WTC11 (cell line): Measurements from ENCODE around the gene TMEM31. TPM values are rescaled to one million over a fixed set of nuclear protein-coding genes. Genes with fewer than 3 reads are reported as not detected.
A peak's percentile ranks its signal among the peaks of the same experiment; 100 is the strongest.

Experiments
- ATAC-seq: fragments of 200-7000 bp; cut with Tn5 transposase; 2 replicates; pipeline ENCODE4 v1.10.0; 2021; ENCODE audit warnings: mild to moderate bottlenecking, moderate library complexity
- CTCF ChIA-PET: fragments of 300-600 bp; sonication (Branson Sonifier 250); formaldehyde crosslinking; loops from one replicate; lab custom pipeline; 2021; ENCODE audit warnings: antibody characterized with exemption; lab: Charles Lee
- POLR2A ChIA-PET: fragments of 350-600 bp; sonication (Branson Sonifier 250); formaldehyde crosslinking; loops from one replicate; lab custom pipeline; 2021; ENCODE audit warnings: antibody characterized with exemption; lab: Charles Lee
- DNase-seq: peaks from one replicate; pipeline ENCODE4 v3.0.0; 2021; ENCODE audit warnings: low spot score
- H3K27ac Mint-ChIP-seq: 2 replicates; pipeline ENCODE4 v1.8.0; 2021; ENCODE audit warnings: mixed read lengths
- H3K27me3 Mint-ChIP-seq: 2 replicates; pipeline ENCODE4 v1.8.0; 2021; ENCODE audit warnings: low read depth, mild to moderate bottlenecking, moderate library complexity, mixed read lengths
- H3K36me3 Mint-ChIP-seq: 2 replicates; pipeline ENCODE4 v1.8.0; 2021; ENCODE audit warnings: mixed read lengths
- H3K4me1 Mint-ChIP-seq: 2 replicates; pipeline ENCODE4 v1.8.0; 2022; ENCODE audit warnings: mixed read lengths
- H3K4me3 Mint-ChIP-seq: 2 replicates; pipeline ENCODE4 v1.8.0; 2021; ENCODE audit warnings: mild to moderate bottlenecking, moderate library complexity, mixed read lengths
- H3K9me3 Mint-ChIP-seq: 2 replicates; pipeline ENCODE4 v1.8.0; 2021; ENCODE audit warnings: mixed read lengths
- ATF2 ChIP-seq: sonication (generic); formaldehyde crosslinking; IDR thresholded peaks from 2 replicates; pipeline ENCODE4 v1.8.1; 2022; ENCODE audit warnings: low read depth, missing genetic modification reagents, borderline replicate concordance
- ATF6 ChIP-seq: sonication (generic); formaldehyde crosslinking; IDR thresholded peaks from 2 replicates; pipeline ENCODE4 v1.8.1; 2023; ENCODE audit warnings: mild to moderate bottlenecking, missing genetic modification reagents
- GABPB1 ChIP-seq: sonication (generic); formaldehyde crosslinking; IDR thresholded peaks from 2 replicates; pipeline ENCODE4 v1.8.1; 2023; ENCODE audit warnings: mild to moderate bottlenecking, missing genetic modification reagents
- GRHL2 ChIP-seq: fragments of 250-450 bp; sonication (Bioruptor Pico); IDR thresholded peaks from 2 replicates; pipeline ENCODE4 v1.8.0; 2022; ENCODE audit warnings: mild to moderate bottlenecking, moderate library complexity; ENCODE audit not compliant: insufficient replicate concordance, severe bottlenecking
- HMGA2 ChIP-seq: fragments of 250-450 bp; sonication (Bioruptor Pico); IDR thresholded peaks from 2 replicates; pipeline ENCODE4 v1.4.0; 2021; ENCODE audit warnings: mild to moderate bottlenecking, moderate library complexity
- MAX ChIP-seq: sonication (generic); formaldehyde crosslinking; IDR thresholded peaks from 2 replicates; pipeline ENCODE4 v1.8.0; 2022; ENCODE audit warnings: mild to moderate bottlenecking, missing genetic modification reagents
- OVOL2 ChIP-seq: fragments of 250-450 bp; sonication (Bioruptor Pico); IDR thresholded peaks from 2 replicates; pipeline ENCODE4 v1.9.0; 2021; ENCODE audit warnings: mild to moderate bottlenecking, borderline replicate concordance
- PREB ChIP-seq: sonication (generic); formaldehyde crosslinking; IDR thresholded peaks from 2 replicates; pipeline ENCODE4 v1.8.1; 2022; ENCODE audit warnings: mild to moderate bottlenecking, missing genetic modification reagents, moderate library complexity, borderline replicate concordance
- RORB ChIP-seq: fragments of 250-450 bp; sonication (Bioruptor Pico); IDR thresholded peaks from 2 replicates; pipeline ENCODE4 v1.9.0; 2021; ENCODE audit warnings: mild to moderate bottlenecking
- STAT6 ChIP-seq: sonication (generic); formaldehyde crosslinking; conservative IDR thresholded peaks from 2 replicates; pipeline ENCODE4 v1.8.1; 2023; ENCODE audit warnings: mild to moderate bottlenecking, low read depth, missing genetic modification reagents, moderate library complexity
- TP53 ChIP-seq: sonication (generic); formaldehyde crosslinking; IDR thresholded peaks from 2 replicates; pipeline ENCODE4 v1.8.1; 2023; ENCODE audit warnings: mild to moderate bottlenecking, missing genetic modification reagents
- ZNF396 ChIP-seq: fragments of 250-450 bp; sonication (Bioruptor Pico); IDR thresholded peaks from 2 replicates; pipeline ENCODE4 v1.8.0; 2021; ENCODE audit warnings: mild to moderate bottlenecking, moderate library complexity, borderline replicate concordance
- ZNF425 ChIP-seq: fragments of 250-450 bp; sonication (Bioruptor Pico); conservative IDR thresholded peaks from 2 replicates; pipeline ENCODE4 v1.9.0; 2021; ENCODE audit warnings: mild to moderate bottlenecking
- total RNA-seq: library from RNA; stranded (reverse); gene quantifications from 3 replicates; pipeline ENCODE4 v1.2.3, GENCODE V29; 2021

Gene TMEM31
- total RNA-seq, 1 experiment from 2014 or later: 0.24 TPM

- TF ChIP-seq ZNF425: no peak
- no peak for TF ChIP-seq ZNF396 (CRISPR knock-in tag)
- TF ChIP-seq HMGA2 (CRISPR knock-in tag): no peak
- TF ChIP-seq OVOL2 (CRISPR knock-in tag): no peak
- no peak for TF ChIP-seq PREB (CRISPR knock-in tag)
- TF ChIP-seq GRHL2 (CRISPR knock-in tag): no peak
- TF ChIP-seq STAT6: no peak
- no peak for DNase-seq
- Mint-ChIP-seq H3K27ac (no peak overlapping the region), H3K9me3 (no peaks in the 10 kb centered on the region), H3K4me1 (peaks cover 56% of the 10 kb centered on the region), H3K4me3 (peak overlapping the region; percentile 15; the same call in 1 of the 2 replicates), H3K27me3 (peaks cover 12% of the 10 kb centered on the region), H3K36me3 (no peaks in the 10 kb centered on the region)
- no peak for ATAC-seq
- ChIA-PET POLR2A (interaction anchor here (0.6 to 0.7 kb wide), 2 partner anchors 125 to 313 kb away, joined by 3 to 4 read pairs; no protein-coding TSS in a partner anchor), CTCF (interaction anchor here (1.1 to 3.1 kb wide), 3 partner anchors 11 to 18 kb away, joined by 3 to 25 read pairs (median 4); partner anchors contain the start of gene TMEM31)
Measured at GRCh38 chrX:103729015-103729414, 18.3 kb downstream of the TMEM31 start.

- Mint-ChIP-seq H3K36me3 (no peaks in the 10 kb centered on the region), H3K27me3 (peaks cover 12% of the 10 kb centered on the region), H3K27ac (0 out of 2 replicates have a peak overlapping the region, but pooled peaks have one; percentile 4), H3K9me3 (no peaks in the 10 kb centered on the region), H3K4me1 (peaks cover 60% of the 10 kb centered on the region), H3K4me3 (no peak overlapping the region)
- ChIA-PET POLR2A (interaction anchor here (0.8 to 1.2 kb wide), 3 partner anchors 30 to 41 kb away, joined by 3 read pairs; no protein-coding TSS in a partner anchor), CTCF (interaction anchor here (1.2 to 3.1 kb wide), 3 partner anchors 9 to 19 kb away, joined by 4 to 25 read pairs (median 5); partner anchors contain the start of gene TMEM31)
- ATAC-seq (no peak), DNase-seq (no peak)
- no peak for TF ChIP-seq RORB (CRISPR knock-in tag)
- TF ChIP-seq MAX (CRISPR knock-in tag): no peak
- no peak for TF ChIP-seq TP53
- TF ChIP-seq HMGA2 (CRISPR knock-in tag): no peak
- no peak for TF ChIP-seq GABPB1 (CRISPR knock-in tag)
- TF ChIP-seq ATF6 (CRISPR knock-in tag): no peak
- no peak for TF ChIP-seq ATF2 (CRISPR knock-in tag)
Measured at GRCh38 chrX:103730147-103730795, 19.6 kb downstream of the TMEM31 start.
